DMS114 treated with DMSO at 0.1 percent for 48 hours (cell line): ENCODE data around the gene NBEA.
"Not testable (repeated sequence)": the region's sequence is repeated elsewhere in the genome, so short reads cannot be mapped to it uniquely, and the experiment has no call there.

Source experiments
- DNase-seq: peaks from one replicate; lab custom pipeline; 2025; ENCODE audit not compliant: unreplicated experiment; lab: John Stamatoyannopoulos, UW

Gene NBEA

DNA sequence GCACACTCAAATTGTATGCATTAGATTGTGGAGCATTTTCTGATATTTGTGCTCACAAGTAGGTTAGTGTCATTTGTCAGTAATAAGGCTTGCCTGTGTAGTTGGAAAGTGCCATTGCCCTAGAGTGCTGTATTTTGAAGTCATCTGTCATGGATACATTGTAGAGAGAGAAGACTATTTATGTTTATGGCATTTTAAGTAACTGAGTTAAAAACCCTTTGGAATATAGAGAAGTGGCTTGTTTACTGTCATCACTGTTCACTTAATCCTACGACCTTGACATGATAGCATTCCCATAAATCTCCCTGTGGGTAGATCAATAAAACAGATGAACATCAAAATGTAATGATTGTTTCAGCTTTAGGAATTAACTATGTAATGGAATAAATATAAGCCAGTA, 423.8 kb downstream of the NBEA start:
- no peak for DNase-seq

DNA sequence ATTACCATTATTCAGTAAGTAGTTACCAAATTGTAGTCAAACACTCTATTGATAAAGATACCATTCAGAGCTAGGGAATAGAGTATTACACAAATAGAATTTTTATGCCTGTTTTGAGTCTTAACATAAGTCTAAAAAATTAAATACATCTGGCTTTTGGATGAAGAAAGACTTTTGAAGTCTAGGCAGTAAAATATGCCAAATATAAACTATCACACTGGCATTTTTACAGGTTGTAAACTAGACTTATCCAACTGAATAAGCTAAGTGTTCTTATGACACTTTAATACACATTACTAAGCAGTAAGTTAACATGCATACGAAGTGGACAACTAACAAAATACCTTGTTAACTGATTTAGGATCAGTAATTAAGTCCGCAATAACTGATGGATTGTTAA, 425.5 kb downstream of the NBEA start:
- no peak for DNase-seq

DNA sequence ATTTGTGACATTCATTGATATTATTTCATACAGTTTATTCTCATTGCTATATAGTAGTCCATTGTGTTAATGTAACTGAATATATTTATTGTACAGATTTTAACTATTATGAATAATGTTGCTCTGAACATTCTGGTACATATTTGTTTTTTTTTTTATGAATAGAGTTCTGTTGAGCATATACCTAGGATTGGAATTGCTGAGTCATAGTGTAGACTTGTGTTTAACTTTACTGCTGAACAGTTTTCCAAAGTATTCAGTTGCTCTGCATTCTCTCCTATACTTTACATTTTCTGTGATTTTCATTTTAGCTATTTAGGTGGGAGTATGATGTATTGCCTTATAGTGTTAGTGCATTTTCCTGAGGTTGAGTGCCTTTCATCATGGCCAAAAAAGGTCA, 436.9 kb downstream of the NBEA start:
- DNase-seq: no peak

DNA sequence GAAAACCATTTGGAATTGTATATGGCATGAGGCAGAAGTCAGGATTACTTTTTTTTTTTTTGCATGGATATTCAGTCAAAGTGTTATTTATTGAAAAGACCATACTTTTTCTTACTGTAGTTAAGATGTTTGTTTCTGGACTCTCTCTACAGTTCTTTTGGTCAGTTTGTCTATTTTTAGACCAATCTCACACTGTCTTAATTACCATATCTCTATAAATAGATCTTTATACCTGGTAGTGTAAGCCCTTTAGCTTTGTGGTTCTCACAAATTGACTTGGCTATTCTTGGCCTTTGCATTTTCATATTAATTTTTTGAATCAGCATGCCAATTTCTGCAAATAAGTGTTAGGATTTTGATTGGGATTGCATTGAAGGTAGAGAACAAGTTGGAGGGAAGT, 437.6 kb downstream of the NBEA start:
- DNase-seq: no peak

DNA sequence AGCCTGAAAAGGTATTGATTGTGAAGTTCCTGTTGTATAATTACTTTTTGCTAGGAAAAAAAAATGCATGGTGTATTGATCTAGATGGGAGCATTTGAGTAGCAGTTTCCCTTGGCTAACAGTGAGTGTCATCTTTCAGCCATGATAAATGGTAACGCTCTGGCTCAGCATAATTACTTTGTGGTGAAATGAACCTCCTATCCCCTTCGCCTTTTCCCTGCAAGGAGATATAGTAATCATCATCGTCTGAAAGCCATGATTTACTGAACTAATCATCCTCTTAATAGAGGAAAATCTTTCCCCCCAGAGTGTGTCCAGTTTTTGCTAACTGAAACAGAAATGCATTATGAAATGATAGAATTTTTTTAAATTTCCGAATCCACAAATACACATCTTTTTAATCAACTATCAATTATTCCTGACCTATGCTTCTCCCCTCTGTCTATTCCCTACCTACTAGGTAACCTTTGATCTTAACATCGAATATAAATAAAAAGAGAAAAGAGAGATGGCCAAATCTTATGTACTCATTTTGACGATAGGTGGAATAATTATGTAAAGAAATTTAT, 445.7 kb downstream of the NBEA start:
- DNase-seq: no peak

DNA sequence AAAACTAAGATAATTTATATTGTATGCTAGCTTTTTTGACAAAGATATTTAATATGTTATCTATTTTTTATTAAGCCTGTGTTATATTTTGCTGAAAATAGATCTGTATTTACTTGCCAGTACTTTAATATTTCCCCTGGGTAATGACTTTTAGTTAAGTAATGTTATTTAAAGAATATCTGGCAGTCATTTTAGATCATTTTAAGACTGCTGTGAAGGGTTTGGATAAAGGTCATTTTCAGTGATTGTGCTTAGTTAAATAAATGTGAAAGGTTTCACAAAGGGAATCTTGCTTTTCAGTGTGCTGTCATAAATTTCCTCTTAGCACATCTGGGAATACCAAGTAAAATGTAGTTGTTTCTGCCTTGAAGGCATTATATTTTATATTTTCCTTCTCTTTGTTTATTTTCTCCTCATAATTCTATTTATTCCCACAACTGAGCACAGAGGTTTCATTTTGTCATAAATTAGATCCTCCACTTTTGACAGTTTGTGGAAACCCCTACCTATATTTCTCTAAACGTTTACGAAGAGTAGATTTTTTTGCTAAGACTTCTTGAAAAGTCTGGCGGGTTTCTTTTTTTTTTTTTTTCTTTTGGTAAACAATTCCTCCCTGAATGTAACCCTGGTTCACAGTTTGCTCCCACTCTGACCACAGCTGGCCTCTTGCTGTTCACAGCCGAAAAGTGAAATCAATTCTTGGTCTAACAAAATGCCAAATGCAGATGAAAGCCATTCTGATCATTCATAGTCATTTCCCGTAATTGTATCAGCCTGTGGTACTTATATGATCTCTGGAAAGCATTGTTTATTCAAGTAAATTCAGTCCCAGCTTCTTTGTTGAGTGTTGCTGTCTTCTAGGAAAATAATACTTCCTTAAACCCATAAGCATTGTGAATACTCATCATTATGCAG, 446.6 kb downstream of the NBEA start:
- no peak for DNase-seq

DNA sequence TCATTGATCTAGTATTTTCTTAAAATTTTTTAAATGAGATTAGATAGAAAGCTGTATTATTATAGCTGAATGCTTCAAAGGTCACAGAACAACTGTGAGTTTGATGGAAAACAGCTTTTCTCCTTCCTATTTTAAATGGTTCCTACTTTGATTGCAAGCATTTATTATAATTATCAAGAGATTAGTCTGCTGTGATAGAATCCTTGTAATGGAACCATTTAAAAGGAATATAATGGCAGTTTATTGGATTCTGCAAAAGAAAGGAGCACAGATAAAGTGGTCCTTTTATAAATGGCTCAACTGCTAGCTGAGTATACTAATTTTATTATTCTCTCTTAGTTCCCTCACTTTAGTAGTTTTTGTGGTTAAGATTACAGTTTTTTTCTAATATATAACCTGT, 447.5 kb downstream of the NBEA start:
- no peak for DNase-seq

DNA sequence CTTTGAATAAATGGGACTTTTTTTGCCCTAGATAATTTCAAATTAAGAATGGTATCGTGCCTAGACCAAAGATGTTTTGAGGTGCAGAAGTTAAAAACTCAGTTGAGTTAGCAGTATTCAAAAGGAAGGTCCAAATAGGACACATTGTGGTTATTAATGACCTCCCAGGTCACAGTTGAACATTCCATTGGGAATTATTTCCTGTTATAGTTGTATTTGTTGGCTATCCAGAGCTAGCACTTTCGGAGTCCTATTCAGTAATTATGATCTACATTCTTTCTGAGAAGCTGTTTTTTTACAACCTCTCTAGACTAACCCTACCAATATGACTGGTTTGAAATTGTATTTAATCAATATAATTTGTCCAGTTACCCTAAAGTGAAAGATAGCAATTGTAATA, 450.7 kb downstream of the NBEA start:
- no peak for DNase-seq

DNA sequence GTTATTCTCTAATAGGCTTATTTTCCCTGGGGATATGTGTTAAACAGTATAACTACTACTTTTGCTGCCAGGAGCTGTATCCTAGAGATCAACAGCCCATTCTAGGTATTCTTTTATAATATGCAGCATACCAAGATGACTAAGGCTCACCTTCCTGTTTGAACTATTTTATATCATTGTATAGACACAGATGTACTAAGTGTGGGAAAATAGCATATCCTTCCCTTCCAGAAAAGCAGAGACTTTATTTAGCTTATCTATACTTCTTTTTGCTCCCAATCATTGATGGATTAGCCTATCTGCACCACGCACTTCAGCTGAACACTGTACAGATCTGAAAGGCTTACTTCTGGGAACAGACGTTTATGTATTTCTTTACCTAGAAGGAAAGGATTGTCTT, 451.8 kb downstream of the NBEA start:
- DNase-seq: no peak

DNA sequence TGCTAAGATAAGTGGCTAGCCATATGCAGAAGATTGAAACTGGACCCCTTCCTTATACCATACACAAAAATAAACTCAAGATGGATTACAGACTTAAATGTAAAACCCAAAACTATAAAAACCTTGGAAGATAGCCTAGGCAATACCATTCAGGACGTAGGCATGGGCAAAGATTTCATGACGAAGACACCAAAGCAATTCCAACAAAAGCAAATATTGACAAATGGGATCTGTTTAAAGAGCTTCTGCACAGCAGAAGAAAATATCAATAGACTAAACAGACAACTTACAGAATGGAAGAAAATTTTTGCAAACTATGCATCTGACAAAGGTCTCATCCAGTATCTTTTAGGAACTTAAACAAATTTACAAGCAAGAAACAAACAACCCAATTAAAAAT, 466.2 kb downstream of the NBEA start:
- not testable (repeated sequence) for DNase-seq

DNA sequence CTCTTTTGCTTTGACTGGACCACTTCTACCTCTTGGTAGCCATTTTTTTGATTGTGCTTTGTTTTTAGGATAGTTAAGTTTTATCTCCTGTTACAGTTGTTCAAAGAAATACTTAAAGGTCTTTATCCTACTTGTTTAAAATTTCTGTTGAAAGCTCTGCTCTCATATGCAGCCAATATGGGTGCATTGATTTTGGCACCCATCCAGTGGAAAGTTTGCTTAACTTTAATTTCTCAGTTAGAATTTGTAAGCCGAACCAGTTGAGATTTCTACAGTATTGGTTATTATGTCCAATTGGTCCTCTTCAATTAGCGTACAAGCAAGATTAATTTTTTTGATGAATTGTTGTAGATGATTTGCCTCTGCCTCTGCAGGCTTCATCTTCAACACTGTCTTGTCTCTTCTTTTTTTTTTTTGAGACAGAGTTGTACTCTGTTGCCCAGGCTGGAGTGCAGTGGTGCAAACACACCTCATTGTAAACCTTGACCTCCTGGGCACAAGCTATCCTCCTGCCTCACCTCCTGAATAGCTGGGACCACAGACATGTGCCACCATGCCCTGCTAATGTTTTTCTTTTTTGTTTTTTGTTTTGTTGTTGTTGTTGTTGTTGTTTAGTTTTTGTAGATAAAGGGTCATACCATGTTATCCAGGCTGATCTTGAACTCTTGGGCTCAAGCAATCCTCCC, 469.1 kb downstream of the NBEA start:
- no peak for DNase-seq

DNA sequence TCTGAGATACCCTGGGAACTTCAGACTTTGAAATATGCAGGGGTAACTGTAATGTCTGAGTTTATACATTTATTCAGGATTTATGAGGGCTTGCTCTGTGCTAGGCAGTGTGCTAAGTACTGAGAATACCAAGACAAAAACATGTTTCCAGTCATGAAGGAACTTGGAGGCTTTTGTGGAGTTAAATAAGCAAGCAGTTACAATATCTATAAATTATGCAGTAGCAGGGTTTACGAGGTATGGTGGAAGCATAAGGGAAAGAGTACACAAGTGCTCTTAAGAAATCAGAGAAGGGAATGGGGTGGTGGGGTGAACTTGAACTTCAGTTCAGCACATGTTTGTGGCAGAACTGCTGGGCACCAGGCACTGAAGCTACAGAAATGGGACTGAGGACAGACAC, 506.4 kb downstream of the NBEA start:
- no peak for DNase-seq

DNA sequence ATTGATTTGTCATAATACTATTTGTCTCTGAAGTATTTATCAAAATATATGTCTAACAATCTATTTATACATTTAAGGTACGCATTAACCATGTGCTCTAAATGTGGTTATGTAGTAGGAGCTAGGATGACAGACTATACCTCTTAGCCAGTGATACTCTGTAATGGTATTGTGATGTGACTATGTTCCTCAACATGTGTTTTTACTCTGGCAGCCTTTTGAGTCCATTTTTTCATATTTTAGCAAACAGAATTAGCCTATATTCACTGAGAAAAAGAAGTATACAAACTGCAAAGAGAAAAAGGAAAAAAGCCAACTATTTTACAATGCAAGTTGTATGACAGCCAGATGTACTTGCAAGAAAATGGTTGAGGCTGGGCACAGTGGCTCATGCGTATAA, 507.8 kb downstream of the NBEA start:
- no peak for DNase-seq

DNA sequence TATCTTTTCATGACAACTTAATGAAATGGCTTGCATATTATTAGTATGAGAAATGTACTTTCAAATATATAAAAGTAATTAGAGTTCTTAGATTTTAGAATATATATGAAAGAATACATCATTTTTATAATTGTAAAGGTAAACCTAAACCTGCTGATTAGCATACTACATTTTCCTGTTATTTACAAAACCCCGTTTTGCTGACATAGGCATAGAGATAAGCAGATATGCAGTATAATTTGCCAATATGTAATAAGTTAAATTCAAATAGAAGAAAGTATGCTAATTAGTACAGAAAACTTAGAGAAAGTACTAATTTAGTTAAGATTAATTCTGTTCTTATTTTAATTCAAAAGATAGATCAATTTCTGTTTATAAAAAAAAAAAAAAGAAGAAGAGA, 513.0 kb downstream of the NBEA start:
- no peak for DNase-seq

DNA sequence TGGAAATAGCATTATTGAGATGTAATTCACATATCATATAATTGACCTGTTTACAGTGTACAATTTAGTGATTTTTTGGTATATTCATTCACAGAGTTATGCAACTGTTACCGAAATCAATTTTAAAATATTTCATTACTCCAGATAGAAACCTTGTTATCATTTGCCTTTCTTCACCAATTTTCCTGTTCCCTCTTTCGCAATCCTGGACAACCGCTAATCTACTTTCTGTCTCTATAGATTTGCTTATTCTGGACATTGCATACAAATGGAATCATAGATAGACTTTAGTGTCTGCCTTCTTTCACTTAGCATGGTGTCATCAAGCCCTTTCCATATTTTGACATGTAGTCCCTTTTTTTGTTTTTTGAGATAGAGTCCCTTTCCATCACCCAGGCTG, 515.2 kb downstream of the NBEA start:
- DNase-seq: no peak

DNA sequence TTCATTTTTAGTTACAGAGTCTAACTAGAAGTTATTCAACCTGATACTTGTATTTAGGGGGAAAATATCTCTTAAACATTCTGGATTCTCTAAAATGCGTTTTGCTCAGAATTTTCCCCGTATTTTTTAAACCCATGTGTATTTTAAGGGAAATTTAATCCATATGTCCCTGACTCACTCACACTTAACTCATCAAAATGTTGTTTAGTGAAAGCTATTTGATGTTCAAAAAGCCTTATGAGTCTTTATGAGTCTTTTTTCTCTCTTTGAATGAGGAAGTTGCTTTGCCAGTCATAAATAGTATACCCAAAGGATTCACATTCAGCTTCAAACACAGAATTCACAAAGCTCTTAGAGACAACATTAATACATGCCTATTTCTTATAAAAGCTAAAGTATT, 518.0 kb downstream of the NBEA start:
- DNase-seq: no peak

DNA sequence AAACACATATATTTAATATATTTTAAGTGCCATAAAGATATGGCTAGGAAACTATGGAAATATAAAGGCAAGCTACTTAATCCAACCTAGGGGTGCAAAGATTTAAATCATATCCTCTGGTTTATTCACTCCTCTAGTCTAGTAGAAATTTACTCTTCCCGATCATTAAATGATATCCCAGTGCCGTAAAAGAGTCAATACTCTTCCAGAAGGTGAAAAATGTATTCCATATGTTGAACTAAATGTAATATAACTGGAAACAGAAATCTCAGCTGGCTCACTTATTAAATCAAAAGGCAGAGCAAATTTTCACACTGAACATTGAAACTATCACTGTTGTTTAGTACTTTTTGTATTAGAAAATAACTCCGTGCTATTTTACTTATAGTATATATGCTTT, 523.3 kb downstream of the NBEA start:
- DNase-seq: no peak

DNA sequence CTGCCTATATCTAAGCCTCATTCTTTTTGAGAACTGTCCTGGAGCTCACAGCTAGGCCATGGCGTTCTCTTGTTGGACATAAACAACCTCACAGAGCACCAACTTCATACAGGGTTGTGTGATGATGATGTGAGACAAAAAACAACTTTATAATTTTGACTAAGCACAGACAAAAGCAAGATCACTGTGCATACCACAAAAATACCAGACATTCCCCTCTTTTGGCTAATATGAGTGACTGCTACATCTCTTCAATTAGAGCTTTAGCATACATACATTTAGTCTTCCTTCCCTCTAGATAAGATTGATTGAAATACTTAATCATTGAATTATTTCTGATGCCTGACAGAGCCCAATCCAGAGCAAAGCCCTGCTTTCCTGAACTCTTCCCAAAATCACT, 526.1 kb downstream of the NBEA start:
- no peak for DNase-seq

DNA sequence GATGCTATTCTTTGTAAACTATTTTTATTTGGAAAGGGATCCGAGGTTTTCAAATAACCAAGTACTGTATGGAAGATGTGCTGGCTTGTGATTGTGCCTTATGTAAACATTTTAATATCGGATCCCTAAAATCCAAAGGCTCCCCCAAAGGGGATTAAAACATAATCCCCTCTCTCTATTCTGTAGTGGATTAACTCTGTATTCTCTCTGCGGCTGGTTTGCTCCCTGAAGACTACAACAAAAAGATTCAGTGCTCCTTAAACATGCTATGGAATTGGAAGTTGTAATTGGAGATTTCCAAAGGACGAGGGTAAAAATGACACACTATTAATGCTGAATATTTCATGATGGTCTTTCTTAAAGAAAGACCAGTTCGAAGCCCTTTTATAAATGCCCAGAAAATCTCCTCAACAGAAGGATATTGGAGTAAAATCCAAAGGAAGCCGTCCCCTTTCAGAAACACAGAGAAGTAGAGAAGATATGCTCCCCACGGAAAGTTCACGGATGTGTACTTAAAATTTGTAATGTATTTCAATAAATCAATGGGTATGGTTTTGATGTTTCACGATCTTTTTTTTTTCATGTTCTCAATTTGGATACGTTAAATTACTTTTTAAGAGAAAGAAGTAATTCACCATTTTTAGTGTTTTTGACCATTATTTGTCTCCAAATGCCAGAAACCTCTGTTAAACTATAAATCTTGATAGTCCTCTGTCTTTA, 527.9 kb downstream of the NBEA start:
- DNase-seq: no peak

DNA sequence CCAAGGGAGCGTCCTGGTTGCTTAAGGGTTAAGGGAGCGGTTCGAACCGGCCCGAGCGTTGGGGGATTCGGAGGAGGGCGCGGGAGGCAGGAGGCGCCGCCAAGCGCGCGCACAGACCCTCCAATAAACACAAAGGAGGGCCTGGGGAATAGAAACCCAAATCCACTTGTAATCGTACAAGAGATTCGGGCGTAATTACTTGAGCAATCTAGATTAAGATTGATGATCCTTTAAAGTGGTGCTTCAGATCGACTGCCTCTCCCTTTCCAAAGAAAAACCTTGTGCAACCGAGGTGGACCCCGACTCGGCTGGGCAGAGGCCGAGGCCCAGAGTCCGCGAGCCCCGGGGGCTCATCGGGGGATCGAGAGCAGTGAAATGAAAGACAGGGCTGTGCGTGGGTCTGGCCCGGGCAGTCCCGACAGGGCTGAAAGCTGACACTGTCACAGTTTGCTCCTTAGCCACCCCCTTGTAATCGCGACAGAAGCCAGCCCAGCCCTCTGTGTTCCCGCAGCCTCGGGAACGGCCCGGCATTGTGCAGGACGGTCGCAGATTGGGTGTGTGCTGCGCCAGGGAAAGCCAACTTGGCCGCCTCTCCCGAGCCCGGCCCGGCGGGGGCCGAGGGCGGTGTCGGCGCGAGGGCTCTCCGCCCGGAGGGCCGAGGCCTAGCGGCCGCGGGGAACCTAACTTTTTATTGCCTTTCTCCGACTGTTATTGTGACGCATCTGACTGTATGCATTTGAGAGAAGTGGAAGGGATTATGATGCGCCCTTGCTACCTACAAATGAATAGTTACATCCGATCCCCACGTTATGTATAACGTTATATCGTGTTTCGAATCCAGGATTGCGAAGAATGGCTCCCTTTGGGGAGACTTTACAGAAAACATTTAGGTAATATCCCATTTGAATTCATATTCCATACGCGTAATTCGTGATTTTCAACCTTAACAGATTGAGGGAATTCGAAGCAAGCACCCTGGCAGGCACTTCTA, 528.9 kb downstream of the NBEA start:
- no peak for DNase-seq
